Measurements from ENCODE around the gene CARS1. TPM values are rescaled to one million over a fixed set of nuclear protein-coding genes. Genes with fewer than 3 reads are reported as not detected.

CARS1 gene
- total RNA-seq, 1 donor from 2014 or later, result 60.7 TPM

- DNase-seq (ENCODE audit: low read depth), result peak; percentile 84
Observed at GRCh38 chr11:3041699-3042441, 15.4 kb downstream of the CARS1 start.

DNA sequence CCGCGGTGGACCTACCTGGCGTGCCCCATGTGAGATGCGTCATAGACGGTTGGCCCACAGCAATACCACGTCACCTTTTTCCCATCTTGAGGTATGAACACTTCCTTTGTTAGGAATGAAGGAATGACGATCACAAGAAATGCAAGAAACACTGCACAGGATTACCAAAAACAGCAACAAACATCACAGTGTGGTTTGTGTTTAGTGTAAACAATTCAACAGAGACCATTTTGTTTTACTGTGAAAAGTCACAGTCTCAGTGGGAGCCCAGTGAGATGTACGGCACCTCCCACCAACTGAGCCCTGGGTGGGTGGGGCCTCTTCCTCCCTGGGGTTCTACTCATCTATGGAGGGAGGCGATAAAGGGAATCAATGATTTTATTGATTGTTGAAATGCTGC lies 16.3 kb downstream of the CARS1 start:
- no peak for DNase-seq (ENCODE audit: low read depth)

GRCh38 chr11:3037945-3038271 lies 19.3 kb downstream of the CARS1 start:
- no peak for DNase-seq (ENCODE audit: low read depth)

- DNase-seq (ENCODE audit: low read depth), result peak; percentile 83
Observed at GRCh38 chr11:3037040-3037944, 19.9 kb downstream of the CARS1 start.

GRCh38 chr11:3036419-3036818 lies 20.8 kb downstream of the CARS1 start:
- DNase-seq (ENCODE audit: low read depth), result no peak

GRCh38 chr11:3035333-3035732 lies 21.9 kb downstream of the CARS1 start:
- DNase-seq (ENCODE audit: low read depth), result no peak

DNA sequence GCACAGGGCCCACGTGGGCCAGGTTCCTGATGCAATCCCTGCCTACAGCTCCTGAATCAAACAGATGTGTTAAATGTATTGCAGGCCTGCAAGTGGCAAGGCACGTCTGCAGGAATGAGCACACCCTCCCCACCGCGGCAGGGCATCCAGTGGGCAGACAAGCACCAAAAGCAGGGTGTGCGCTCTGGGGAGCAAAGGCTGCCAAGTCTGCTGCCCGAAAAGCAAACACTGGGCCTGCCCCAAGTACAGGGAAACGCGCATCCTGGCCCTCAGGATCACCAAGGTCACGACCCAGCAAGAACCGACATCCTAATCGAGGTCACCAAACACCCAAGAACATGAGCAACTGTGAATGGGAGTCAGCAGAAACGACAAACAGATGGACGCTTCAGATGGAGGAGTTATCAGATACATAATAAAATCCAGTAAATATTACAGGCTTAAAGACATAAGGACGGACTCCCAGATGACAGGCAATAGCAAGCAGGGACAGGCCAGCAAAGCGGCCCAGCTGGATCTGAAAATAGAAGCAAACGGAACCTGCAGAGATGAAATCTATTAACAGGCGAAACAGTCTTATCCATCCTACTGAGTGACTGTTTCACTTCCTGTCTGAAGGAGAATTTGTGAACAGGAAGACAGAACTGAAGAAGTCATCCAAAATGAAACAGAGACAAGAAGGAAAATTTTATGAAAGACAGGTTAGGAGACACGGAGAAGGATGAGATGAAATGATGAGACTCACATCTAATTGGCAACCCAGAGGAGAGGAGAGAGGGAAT lies 26.7 kb downstream of the CARS1 start:
- DNase-seq (ENCODE audit: low read depth), result no peak

DNA sequence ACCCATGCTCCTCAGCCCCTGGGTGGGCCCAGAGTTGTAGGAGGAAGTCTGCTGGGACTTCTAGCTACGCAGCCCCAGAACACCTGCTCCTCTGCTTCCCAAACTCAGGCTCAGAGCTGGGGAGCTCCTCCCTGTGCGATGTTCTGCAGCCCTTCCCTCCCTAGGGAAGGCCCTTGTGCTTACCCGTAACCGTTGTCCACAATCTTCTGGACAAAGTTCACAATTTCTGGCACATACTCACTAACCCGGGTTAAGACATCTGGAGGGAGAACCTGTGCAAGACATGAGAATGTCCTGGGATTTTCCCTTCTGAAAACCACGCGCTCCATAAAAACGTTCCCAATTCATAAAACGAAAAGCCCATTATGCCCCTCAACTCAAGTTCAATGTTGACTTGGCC lies 28.4 kb downstream of the CARS1 start:
- no peak for DNase-seq (ENCODE audit: low read depth)

DNA sequence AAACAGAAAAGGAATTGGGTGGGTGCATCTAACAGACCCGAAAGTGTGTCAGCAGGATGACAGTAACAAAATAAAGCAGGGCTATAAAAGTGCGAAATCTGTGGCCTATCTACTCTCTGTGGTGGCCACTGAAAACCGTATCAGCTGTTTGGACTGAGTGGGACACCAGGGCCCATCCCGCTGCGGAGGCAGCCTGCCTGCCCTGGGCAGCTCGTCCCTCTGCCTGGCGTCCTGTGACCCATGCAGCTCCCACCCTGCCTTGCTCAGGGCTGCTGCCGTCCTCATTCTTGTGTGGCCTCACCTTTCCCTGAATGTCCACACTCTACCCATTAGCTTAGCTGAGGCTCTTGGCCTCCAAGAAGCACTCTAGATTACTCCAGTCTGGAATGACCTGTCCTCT lies 30.4 kb downstream of the CARS1 start:
- DNase-seq (ENCODE audit: low read depth), result no peak

DNA sequence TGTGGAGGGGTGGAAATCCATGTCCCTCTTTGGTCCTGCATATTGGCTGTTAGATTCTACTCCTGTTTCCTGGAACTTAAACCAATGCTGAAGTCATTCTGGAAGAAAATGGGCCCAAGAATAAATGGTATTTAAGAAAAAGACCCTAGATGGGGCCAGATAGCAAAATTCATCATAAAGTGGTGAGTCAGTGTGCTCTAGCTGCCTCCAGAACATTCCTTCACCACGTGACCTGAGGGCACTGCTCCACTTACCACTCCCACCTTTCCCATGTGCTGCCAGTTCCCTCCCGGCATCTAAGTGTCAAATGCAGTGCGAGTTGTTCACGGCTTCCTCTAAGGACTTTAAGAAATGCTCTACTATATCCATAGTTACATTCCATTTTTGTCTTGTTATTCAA lies 34.2 kb downstream of the CARS1 start:
- peak; percentile 36 for DNase-seq (ENCODE audit: low read depth)

DNA sequence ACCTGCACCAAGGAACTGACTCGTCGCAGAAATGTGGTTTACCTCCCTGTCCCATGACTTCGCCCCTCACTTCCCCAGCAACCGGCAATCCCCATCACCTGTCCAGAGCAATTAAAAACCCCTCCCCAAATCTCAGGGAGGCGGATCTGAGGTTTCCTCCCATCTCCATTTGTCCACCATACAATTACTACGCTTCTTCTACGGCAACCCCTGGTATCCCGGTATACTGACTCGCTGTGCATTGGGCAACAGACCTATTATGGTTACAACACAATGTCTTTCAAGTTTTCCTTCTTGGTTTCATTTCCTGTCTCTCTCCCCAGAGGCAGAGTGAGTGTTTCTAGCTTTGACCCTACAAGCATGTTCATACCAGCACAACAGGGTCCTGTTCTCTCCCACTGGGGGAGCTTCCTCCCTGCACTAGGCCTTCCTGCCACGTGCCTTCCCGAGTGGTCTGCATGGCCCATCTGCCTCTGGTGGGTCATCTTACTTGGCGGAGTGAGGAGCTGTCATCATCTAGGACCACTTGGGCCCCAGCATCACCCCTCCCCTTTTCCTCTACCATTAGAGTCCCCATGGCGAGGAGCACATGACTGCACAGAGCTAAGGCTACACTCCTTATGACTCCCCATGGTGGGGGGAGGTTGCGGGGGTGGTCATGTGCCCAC lies 34.8 kb downstream of the CARS1 start:
- no peak for DNase-seq (ENCODE audit: low read depth)

- peak; percentile 35 for DNase-seq (ENCODE audit: low read depth)
Observed at GRCh38 chr11:3021125-3021524, 36.1 kb downstream of the CARS1 start.

GRCh38 chr11:3020011-3020410 lies 37.2 kb downstream of the CARS1 start:
- no peak for DNase-seq (ENCODE audit: low read depth)

DNA sequence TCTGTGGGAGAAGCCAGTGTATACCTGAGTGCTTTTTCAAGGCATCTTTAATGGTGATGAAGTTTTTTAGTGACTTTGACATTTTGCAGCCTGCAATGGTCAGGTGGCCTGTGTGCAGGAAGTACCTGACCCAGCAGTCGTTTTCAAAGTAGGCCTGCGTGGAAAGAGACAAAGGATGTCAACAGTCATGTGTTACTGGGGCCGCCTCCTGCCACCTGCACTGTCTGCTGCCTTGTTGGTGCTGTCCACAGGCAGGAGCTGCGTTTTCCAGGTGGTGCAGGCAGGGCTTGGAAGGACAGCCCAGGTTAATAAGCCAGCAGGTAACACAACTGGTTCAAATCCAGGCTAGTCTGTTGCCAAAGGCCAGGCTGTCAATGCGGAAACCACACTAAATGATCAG lies 38.6 kb downstream of the CARS1 start:
- DNase-seq (ENCODE audit: low read depth), result no peak

GRCh38 chr11:3016861-3017260 lies 40.4 kb downstream of the CARS1 start:
- no peak for DNase-seq (ENCODE audit: low read depth)

DNA sequence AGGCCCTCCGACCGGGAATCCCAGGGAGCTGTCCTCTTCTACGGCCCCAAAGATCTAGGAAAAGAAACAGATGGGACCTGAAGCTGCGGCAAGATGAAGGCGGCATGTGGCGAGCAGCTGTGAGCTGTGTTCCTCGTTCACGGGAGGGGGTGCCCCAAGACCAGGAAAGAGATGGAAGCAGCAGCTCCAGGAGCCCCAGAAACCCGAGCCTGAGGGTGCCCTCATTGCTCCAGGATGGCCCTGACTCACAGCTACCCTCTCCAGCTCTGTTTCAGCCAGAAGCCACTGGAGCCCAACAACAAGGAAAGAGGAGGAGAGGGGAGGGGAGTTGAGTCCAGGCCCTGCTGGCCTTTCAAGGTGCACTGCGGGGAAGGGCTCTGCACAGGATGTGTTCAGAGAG lies 41.4 kb downstream of the CARS1 start:
- no peak for DNase-seq (ENCODE audit: low read depth)

DNA sequence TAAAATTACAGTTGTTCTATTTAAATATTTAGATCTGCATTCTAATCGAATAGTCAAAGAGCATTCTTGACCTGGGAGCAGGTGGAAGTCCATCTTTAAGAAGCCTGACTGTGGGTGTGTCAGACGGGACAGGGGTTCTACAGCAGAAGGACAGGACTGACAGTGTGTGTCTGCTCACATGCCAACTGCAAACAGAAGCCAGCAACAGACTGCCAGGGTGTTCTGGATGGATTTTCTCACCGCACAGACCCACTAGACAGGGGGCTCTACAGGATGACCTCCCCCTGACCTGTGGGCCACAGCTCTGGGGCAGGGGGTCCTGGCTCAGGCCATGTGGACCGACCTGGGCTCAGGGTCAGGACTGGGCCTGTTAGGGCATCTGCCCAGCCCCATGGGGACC lies 42.3 kb downstream of the CARS1 start:
- no peak for DNase-seq (ENCODE audit: low read depth)

GRCh38 chr11:3014057-3014938 lies 42.9 kb downstream of the CARS1 start:
- DNase-seq (ENCODE audit: low read depth), result no peak

DNA sequence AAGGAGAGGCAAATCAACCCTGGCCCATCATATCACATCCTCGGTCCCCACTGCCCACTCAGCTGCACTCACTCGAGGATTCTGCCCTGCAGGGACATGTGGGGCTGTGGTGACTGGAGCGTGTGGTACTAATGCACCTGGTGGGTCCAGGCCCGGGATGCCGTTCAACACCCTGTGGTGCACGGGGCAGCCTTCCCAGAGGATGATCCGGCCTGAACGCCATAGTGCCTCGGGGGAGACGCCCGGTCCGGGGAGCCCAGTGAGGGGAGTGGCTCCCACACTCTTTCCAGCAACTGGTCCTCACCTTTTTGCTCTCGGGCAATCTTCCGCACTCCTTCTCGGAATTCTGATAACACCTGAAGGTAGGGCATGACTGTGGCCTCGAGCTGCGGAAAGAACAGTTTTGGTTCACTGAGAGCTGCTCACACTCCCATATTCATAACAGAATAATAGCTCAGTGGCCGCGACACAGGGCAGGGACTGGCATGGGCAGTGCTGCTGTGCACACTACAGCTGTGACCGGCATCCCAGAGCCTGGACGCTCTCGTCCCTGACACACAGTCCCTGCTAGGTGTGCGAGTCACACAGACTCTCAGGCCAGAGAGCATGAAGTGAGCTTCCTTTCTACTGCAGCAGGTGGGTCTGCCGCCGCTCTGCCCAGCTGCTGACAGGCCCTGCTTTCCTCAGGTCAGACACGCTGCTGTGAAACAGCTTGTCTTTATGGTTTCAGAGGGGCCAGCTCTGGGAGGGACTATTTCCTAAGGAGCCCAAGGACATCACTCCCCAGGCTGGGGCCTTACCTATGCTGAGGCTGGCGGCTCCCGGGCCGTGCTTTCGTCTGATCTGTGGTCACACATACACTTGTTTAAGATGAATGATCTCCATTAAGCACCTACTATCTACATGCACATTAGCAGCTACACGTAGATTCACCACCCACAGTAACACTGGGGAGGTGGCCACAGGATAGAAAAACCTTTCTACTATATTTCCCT lies 45.0 kb downstream of the CARS1 start:
- no peak for DNase-seq (ENCODE audit: low read depth)

All from myocyte (in vitro differentiated cells).